ENCODE data around the gene TRAPPC12.
A peak's percentile ranks its signal among the peaks of the same experiment; 100 is the strongest.

The TRAPPC12 gene

GRCh38 chr2:3409627-3410170 lies 30.2 kb downstream of the TRAPPC12 start:
- no peak for DNase-seq

- DNase-seq = no peak
Observed at GRCh38 chr2:3411103-3411502, 31.6 kb downstream of the TRAPPC12 start.

- DNase-seq = no peak
Observed at GRCh38 chr2:3413697-3414096, 34.2 kb downstream of the TRAPPC12 start.

GRCh38 chr2:3414133-3414860 lies 34.8 kb downstream of the TRAPPC12 start:
- DNase-seq = no peak

- no peak for DNase-seq
Observed at GRCh38 chr2:3418766-3419404, 39.4 kb downstream of the TRAPPC12 start.

- no peak for DNase-seq
Observed at GRCh38 chr2:3420076-3420768, 40.7 kb downstream of the TRAPPC12 start.

GRCh38 chr2:3420769-3421397 lies 41.4 kb downstream of the TRAPPC12 start:
- no peak for DNase-seq

GRCh38 chr2:3421580-3421979 lies 42.1 kb downstream of the TRAPPC12 start:
- no peak for DNase-seq

GRCh38 chr2:3422161-3422779 lies 42.8 kb downstream of the TRAPPC12 start:
- DNase-seq = no peak

GRCh38 chr2:3423492-3424170 lies 44.1 kb downstream of the TRAPPC12 start:
- peak; percentile 73 for DNase-seq

- no peak for DNase-seq
Observed at GRCh38 chr2:3424171-3424795, 44.8 kb downstream of the TRAPPC12 start.

GRCh38 chr2:3426615-3427014 lies 47.1 kb downstream of the TRAPPC12 start:
- DNase-seq = no peak

- DNase-seq = no peak
Observed at GRCh38 chr2:3427272-3427671, 47.8 kb downstream of the TRAPPC12 start.

GRCh38 chr2:3428577-3428976 lies 49.1 kb downstream of the TRAPPC12 start:
- DNase-seq = no peak

GRCh38 chr2:3429066-3429610 lies 49.6 kb downstream of the TRAPPC12 start:
- no peak for DNase-seq

- no peak for DNase-seq
Observed at GRCh38 chr2:3430172-3430571, 50.7 kb downstream of the TRAPPC12 start.

GRCh38 chr2:3430740-3431490 lies 51.4 kb downstream of the TRAPPC12 start:
- DNase-seq = no peak

GRCh38 chr2:3432067-3432466 lies 52.6 kb downstream of the TRAPPC12 start:
- no peak for DNase-seq

GRCh38 chr2:3432693-3433338 lies 53.3 kb downstream of the TRAPPC12 start:
- DNase-seq = no peak

GRCh38 chr2:3433339-3433699 lies 53.8 kb downstream of the TRAPPC12 start:
- DNase-seq = no peak

Measured in CD4-positive, alpha-beta T cell treated with Interleukin-21 for 1 hour (primary cell).